C4-2B (cell line): Measurements from ENCODE around the gene RPS6KA4.

Experiments used
- H3K27ac ChIP-seq: fragments of 450-650 bp; 2 replicates; pipeline ENCODE4 v1.5.1; 2017
- ZFX ChIP-seq: fragments of 450-650 bp; IDR thresholded peaks from 2 replicates; pipeline ENCODE4 v1.6.1; 2017
- TF ChIP-seq, protein P1 (sequence below): fragments of 450-650 bp; conservative IDR thresholded peaks from 2 replicates; pipeline ENCODE4 v1.5.1; 2017; ENCODE audit warnings: mild to moderate bottlenecking

The RPS6KA4 gene

DNA sequence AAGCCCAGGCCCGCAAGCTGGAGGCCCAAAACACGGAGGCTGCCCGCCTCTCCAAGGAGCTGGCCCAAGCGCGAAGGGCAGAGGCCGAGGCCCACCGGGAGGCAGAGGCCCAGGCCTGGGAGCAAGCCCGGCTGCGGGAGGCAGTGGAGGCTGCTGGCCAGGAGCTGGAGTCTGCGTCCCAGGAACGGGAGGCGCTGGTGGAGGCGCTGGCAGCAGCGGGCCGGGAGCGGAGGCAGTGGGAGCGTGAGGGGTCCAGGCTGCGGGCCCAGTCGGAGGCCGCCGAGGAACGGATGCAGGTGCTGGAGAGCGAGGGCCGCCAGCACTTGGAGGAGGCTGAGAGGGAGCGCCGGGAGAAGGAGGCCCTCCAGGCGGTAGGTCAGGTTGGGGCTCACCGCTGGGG lies 14.2 kb upstream of the RPS6KA4 start:
- TF ChIP-seq, protein P1, sequence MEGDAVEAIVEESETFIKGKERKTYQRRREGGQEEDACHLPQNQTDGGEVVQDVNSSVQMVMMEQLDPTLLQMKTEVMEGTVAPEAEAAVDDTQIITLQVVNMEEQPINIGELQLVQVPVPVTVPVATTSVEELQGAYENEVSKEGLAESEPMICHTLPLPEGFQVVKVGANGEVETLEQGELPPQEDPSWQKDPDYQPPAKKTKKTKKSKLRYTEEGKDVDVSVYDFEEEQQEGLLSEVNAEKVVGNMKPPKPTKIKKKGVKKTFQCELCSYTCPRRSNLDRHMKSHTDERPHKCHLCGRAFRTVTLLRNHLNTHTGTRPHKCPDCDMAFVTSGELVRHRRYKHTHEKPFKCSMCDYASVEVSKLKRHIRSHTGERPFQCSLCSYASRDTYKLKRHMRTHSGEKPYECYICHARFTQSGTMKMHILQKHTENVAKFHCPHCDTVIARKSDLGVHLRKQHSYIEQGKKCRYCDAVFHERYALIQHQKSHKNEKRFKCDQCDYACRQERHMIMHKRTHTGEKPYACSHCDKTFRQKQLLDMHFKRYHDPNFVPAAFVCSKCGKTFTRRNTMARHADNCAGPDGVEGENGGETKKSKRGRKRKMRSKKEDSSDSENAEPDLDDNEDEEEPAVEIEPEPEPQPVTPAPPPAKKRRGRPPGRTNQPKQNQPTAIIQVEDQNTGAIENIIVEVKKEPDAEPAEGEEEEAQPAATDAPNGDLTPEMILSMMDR: no peak
- TF ChIP-seq ZFX: no peak
- no peak overlapping the region for H3K27ac ChIP-seq

DNA sequence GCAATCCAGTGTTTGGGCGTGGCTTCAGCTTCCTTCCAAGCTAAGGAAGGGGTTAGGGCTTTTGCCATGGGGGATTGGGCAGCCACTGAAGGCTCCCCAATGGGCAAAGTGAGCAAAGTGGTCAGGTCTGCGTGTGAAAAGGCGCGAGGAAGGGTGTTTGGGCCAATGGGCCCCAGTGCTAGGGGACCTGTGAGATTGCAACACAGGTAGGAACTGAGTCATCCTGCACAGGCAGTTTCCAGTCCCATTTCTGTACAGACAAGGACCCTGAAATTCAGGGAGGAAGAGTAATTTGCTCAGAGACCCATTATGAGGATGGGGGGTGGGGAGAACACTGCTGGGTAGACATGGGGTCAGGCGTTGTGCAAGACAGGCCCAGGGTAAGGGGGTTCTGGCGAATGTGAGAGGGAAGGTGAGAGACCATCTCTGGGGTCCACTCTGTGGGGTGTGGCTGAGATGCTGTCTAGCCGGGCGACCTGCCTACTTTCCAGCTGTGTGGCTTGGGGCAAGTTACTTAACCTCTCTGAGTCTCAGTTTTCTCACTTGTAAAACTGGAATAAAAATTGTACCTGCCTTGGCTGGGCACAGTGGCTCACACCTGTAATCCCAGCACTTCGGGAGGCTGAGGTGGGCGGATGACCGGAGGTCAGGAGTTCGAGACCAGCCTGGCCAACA lies 11.6 kb upstream of the RPS6KA4 start:
- no peak overlapping the region for H3K27ac ChIP-seq
- TF ChIP-seq ZFX: no peak
- TF ChIP-seq, protein P1: no peak

DNA sequence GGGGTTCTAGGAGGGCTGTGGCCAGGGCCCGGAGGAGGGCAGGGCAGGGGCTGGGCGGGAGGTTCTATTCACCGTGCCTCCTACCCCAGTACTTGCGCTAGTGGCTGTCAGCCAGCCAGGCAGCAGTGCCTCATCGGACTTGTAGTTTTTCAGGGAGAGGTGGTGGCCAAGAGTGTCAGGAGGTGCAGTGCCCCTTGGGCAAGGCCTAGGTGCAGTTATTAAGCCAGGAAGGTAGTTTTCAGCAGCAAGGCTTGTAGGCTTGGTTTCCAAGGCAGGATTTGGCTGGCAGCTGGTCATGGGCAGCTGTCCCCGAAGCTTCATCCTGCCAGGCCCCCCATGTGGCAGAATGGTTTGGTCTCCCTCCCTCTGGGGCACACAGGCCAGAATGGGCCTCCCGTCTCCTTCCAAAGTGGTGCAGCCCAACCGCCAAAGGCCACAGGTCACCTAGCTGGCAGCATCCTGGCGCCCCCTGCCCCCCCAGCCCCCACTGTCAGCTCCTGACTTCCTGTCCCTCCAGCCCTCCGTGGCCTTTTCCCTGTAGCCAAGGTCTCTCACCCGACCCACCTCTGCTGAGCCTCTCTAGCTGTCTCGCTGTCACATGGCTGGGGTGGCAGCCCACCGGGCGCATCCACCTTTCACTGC lies 10.5 kb upstream of the RPS6KA4 start:
- TF ChIP-seq, protein P1: no peak
- TF ChIP-seq ZFX: no peak
- H3K27ac ChIP-seq: no peak overlapping the region

DNA sequence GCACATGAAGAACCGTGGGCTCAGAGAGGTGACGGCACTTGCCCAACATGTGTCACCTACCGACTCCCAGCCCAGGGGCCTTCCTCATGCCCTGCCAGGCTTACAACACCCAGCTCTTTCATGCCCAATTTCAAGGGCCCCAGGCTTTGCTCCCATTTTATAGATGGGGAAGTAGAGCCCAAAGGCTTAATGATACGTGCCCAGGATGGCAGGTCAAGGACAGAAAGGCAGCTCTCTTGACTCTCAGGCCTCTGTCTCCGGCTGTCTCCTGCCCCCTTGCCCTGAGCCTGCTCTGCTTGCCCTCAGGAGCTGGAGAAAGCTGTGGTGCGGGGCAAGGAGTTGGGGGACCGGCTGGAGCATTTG lies 10.0 kb upstream of the RPS6KA4 start:
- H3K27ac ChIP-seq: no peak overlapping the region
- TF ChIP-seq, protein P1: no peak
- TF ChIP-seq ZFX: no peak

DNA sequence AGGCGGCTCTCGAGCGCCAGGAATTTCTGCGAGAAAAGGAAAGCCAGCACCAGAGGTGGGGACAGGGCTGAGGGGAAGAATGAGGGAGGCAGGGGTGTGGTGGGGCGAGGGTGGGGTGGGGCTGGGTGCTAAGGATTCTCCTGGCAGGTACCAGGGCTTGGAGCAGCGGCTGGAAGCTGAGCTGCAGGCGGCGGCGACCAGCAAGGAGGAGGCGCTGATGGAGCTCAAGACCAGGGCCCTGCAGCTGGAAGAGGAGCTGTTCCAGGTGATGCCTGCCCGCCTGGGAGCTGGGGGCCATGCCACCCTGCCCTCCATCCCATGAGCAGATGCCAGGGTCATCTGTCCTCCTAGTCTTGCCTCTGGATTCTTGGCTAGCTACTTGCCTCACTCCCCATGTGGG lies 9.6 kb upstream of the RPS6KA4 start:
- H3K27ac ChIP-seq: no peak overlapping the region
- TF ChIP-seq, protein P1: no peak

DNA sequence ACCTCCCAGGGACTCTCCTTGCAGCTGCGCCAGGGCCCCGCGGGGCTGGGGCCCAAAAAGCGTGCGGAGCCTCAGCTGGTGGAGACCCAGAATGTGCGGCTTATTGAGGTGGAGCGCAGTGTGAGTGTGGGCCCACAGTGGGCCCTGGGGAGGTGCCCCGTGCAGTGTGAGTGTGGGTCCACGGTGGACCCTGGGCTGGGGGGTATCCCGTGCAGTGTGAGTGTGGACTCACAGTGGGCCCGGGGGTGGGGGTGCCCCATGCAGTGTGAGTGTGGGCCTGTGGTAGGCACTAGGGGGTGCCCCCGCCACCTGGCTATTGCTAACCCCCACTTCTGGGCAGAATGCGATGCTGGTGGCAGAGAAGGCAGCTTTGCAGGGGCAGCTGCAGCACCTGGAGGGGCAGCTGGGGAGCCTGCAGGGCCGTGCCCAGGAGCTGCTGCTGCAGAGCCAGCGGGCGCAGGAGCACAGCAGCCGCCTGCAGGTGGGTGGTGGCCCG lies 7.8 kb upstream of the RPS6KA4 start:
- H3K27ac ChIP-seq: no peak overlapping the region
- TF ChIP-seq, protein P1: no peak
- no peak for TF ChIP-seq ZFX

DNA sequence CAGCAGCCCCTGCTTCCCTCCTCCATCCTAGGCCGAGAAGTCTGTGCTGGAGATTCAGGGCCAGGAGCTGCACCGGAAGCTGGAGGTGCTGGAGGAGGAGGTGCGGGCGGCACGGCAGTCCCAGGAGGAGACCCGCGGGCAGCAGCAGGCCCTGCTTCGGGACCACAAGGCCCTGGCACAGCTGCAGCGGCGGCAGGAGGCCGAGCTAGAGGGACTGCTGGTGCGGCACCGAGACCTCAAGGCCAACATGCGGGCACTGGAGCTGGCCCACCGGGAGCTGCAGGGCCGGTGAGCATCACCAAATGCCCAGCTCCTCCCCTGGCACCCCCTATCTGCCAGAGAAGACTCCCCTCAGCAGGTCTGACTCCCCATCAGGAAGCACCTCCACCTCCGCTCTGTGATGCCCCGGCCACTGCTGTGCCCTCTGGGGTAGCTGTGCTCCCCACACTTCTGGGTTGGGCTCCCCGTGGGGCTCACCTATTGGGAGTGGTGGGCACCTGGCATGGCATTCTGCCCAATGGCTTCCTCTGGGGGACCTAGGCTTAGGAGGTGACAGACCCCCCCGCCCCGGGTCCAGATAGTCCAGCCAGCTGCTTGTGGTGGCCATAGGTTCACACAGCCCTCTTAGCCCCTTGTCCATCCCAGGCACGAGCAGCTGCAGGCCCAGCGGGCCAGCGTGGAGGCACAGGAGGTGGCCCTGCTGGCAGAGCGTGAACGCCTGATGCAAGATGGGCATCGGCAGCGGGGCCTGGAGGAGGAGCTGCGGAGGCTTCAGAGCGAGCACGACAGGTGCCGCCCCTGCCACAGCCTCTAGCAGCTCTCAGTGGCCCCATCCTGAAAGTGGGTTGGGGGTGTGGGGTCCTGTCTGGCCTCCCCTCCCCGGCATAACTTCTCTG lies 6.6 kb upstream of the RPS6KA4 start:
- no peak overlapping the region for H3K27ac ChIP-seq
- TF ChIP-seq ZFX: no peak
- TF ChIP-seq, protein P1: no peak
